WTC11 (cell line): ENCODE results near the gene TMEM117. TPM values are rescaled to one million over a fixed set of nuclear protein-coding genes. Genes with fewer than 3 reads are reported as not detected.

ENCODE experiments used
- ATAC-seq: fragments of 200-7000 bp; cut with Tn5 transposase; 2 replicates; pipeline ENCODE4 v1.10.0; 2021; ENCODE audit warnings: mild to moderate bottlenecking, moderate library complexity
- CTCF ChIA-PET: fragments of 300-600 bp; sonication (Branson Sonifier 250); formaldehyde crosslinking; loops from one replicate; lab custom pipeline; 2021; ENCODE audit warnings: antibody characterized with exemption; lab: Charles Lee
- POLR2A ChIA-PET: fragments of 350-600 bp; sonication (Branson Sonifier 250); formaldehyde crosslinking; loops from one replicate; lab custom pipeline; 2021; ENCODE audit warnings: antibody characterized with exemption; lab: Charles Lee
- DNase-seq: peaks from one replicate; pipeline ENCODE4 v3.0.0; 2021; ENCODE audit warnings: low spot score
- H3K27ac Mint-ChIP-seq: 2 replicates; pipeline ENCODE4 v1.8.0; 2021; ENCODE audit warnings: mixed read lengths
- H3K27me3 Mint-ChIP-seq: 2 replicates; pipeline ENCODE4 v1.8.0; 2021; ENCODE audit warnings: low read depth, mild to moderate bottlenecking, moderate library complexity, mixed read lengths
- H3K36me3 Mint-ChIP-seq: 2 replicates; pipeline ENCODE4 v1.8.0; 2021; ENCODE audit warnings: mixed read lengths
- H3K4me1 Mint-ChIP-seq: 2 replicates; pipeline ENCODE4 v1.8.0; 2022; ENCODE audit warnings: mixed read lengths
- H3K4me3 Mint-ChIP-seq: 2 replicates; pipeline ENCODE4 v1.8.0; 2021; ENCODE audit warnings: mild to moderate bottlenecking, moderate library complexity, mixed read lengths
- H3K9me3 Mint-ChIP-seq: 2 replicates; pipeline ENCODE4 v1.8.0; 2021; ENCODE audit warnings: mixed read lengths
- AR ChIP-seq: fragments of 250-450 bp; sonication (Bioruptor Pico); IDR thresholded peaks from 2 replicates; pipeline ENCODE4 v1.9.0; 2021; ENCODE audit warnings: mild to moderate bottlenecking
- ATF1 ChIP-seq: sonication (generic); formaldehyde crosslinking; IDR thresholded peaks from 2 replicates; pipeline ENCODE4 v1.8.1; 2023; ENCODE audit warnings: mild to moderate bottlenecking, moderate library complexity, missing genetic modification reagents
- FOXK1 ChIP-seq: sonication (generic); formaldehyde crosslinking; IDR thresholded peaks from 2 replicates; pipeline ENCODE4 v1.8.0; 2022; ENCODE audit warnings: mild to moderate bottlenecking, moderate library complexity, missing genetic modification reagents
- JAZF1 ChIP-seq: fragments of 250-450 bp; sonication (Bioruptor Pico); IDR thresholded peaks from 2 replicates; pipeline ENCODE4 v1.9.0; 2021; ENCODE audit warnings: moderate library complexity, mild to moderate bottlenecking, inconsistent platforms
- KAT7 ChIP-seq: sonication (generic); formaldehyde crosslinking; IDR thresholded peaks from 2 replicates; pipeline ENCODE4 v1.8.1; 2023; ENCODE audit warnings: missing genetic modification reagents, mild to moderate bottlenecking, borderline replicate concordance
- MAX ChIP-seq: sonication (generic); formaldehyde crosslinking; IDR thresholded peaks from 2 replicates; pipeline ENCODE4 v1.8.0; 2022; ENCODE audit warnings: mild to moderate bottlenecking, missing genetic modification reagents
- MXD4 ChIP-seq: fragments of 250-450 bp; sonication (Bioruptor Pico); IDR thresholded peaks from 2 replicates; pipeline ENCODE4 v1.8.0; 2021; ENCODE audit warnings: mild to moderate bottlenecking, moderate library complexity, borderline replicate concordance
- NFATC4 ChIP-seq: fragments of 250-450 bp; sonication (Bioruptor Pico); IDR thresholded peaks from 2 replicates; pipeline ENCODE4 v1.9.0; 2021; ENCODE audit warnings: mild to moderate bottlenecking
- TCF7 ChIP-seq: sonication (generic); formaldehyde crosslinking; IDR thresholded peaks from 2 replicates; pipeline ENCODE4 v1.8.0; 2022; ENCODE audit warnings: mild to moderate bottlenecking, low read depth, missing genetic modification reagents, moderate library complexity
- TP53 ChIP-seq: sonication (generic); formaldehyde crosslinking; IDR thresholded peaks from 2 replicates; pipeline ENCODE4 v1.8.1; 2023; ENCODE audit warnings: mild to moderate bottlenecking, missing genetic modification reagents
- ZNF219 ChIP-seq: sonication (generic); formaldehyde crosslinking; IDR thresholded peaks from 2 replicates; pipeline ENCODE4 v1.8.0; 2023; ENCODE audit warnings: missing genetic modification reagents, mild to moderate bottlenecking, borderline replicate concordance
- ZNF671 ChIP-seq: fragments of 250-450 bp; sonication (Bioruptor Pico); IDR thresholded peaks from 2 replicates; pipeline ENCODE4 v1.8.0; 2021; ENCODE audit warnings: mild to moderate bottlenecking
- total RNA-seq: library from RNA; stranded (reverse); gene quantifications from 3 replicates; pipeline ENCODE4 v1.2.3, GENCODE V29; 2021
- TF ChIP-seq, protein P1 (sequence below): fragments of 250-450 bp; sonication (Bioruptor Pico); IDR thresholded peaks from 2 replicates; pipeline ENCODE4 v1.9.0; 2021; ENCODE audit warnings: mild to moderate bottlenecking, borderline replicate concordance
- TF ChIP-seq, protein P2 (sequence below): sonication (generic); formaldehyde crosslinking; IDR thresholded peaks from 2 replicates; pipeline ENCODE4 v1.8.1; 2023; ENCODE audit warnings: mild to moderate bottlenecking, moderate library complexity, missing genetic modification reagents
- TF ChIP-seq, protein P3 (sequence below): fragments of 200-600 bp; IDR thresholded peaks from 2 replicates; pipeline ENCODE4 v1.8.0; 2022; ENCODE audit warnings: antibody characterized with exemption
- TF ChIP-seq, protein P4 (sequence below): sonication (generic); formaldehyde crosslinking; IDR thresholded peaks from 2 replicates; pipeline ENCODE4 v1.8.1; 2022; ENCODE audit warnings: low read depth, mild to moderate bottlenecking, moderate library complexity, missing genetic modification reagents, borderline replicate concordance
- TF ChIP-seq, protein P5 (sequence below): fragments of 250-450 bp; sonication (Bioruptor Pico); IDR thresholded peaks from 2 replicates; pipeline ENCODE4 v1.9.0; 2021; ENCODE audit warnings: moderate library complexity, mild to moderate bottlenecking, inconsistent platforms, borderline replicate concordance

Gene TMEM117
- total RNA-seq, 1 experiment from 2014 or later: 1.5 TPM

- TF ChIP-seq, protein P1, sequence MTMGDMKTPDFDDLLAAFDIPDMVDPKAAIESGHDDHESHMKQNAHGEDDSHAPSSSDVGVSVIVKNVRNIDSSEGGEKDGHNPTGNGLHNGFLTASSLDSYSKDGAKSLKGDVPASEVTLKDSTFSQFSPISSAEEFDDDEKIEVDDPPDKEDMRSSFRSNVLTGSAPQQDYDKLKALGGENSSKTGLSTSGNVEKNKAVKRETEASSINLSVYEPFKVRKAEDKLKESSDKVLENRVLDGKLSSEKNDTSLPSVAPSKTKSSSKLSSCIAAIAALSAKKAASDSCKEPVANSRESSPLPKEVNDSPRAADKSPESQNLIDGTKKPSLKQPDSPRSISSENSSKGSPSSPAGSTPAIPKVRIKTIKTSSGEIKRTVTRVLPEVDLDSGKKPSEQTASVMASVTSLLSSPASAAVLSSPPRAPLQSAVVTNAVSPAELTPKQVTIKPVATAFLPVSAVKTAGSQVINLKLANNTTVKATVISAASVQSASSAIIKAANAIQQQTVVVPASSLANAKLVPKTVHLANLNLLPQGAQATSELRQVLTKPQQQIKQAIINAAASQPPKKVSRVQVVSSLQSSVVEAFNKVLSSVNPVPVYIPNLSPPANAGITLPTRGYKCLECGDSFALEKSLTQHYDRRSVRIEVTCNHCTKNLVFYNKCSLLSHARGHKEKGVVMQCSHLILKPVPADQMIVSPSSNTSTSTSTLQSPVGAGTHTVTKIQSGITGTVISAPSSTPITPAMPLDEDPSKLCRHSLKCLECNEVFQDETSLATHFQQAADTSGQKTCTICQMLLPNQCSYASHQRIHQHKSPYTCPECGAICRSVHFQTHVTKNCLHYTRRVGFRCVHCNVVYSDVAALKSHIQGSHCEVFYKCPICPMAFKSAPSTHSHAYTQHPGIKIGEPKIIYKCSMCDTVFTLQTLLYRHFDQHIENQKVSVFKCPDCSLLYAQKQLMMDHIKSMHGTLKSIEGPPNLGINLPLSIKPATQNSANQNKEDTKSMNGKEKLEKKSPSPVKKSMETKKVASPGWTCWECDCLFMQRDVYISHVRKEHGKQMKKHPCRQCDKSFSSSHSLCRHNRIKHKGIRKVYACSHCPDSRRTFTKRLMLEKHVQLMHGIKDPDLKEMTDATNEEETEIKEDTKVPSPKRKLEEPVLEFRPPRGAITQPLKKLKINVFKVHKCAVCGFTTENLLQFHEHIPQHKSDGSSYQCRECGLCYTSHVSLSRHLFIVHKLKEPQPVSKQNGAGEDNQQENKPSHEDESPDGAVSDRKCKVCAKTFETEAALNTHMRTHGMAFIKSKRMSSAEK (CRISPR knock-in tag): no peak
- TF ChIP-seq AR (CRISPR knock-in tag) (no peak), NFATC4 (CRISPR knock-in tag) (no peak), TCF7 (no peak), ATF1 (no peak), MAX (no peak), MXD4 (CRISPR knock-in tag) (no peak), ZNF671 (CRISPR knock-in tag) (no peak)
- TF ChIP-seq, protein P2, sequence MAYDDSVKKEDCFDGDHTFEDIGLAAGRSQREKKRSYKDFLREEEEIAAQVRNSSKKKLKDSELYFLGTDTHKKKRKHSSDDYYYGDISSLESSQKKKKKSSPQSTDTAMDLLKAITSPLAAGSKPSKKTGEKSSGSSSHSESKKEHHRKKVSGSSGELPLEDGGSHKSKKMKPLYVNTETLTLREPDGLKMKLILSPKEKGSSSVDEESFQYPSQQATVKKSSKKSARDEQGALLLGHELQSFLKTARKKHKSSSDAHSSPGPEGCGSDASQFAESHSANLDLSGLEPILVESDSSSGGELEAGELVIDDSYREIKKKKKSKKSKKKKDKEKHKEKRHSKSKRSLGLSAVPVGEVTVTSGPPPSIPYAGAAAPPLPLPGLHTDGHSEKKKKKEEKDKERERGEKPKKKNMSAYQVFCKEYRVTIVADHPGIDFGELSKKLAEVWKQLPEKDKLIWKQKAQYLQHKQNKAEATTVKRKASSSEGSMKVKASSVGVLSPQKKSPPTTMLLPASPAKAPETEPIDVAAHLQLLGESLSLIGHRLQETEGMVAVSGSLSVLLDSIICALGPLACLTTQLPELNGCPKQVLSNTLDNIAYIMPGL (CRISPR knock-in tag): no peak
Observed at GRCh38 chr12:43964033-43964432, 128.2 kb downstream of the TMEM117 start (continued).

GRCh38 chr12:43964961-43965360 is 129.1 kb downstream of the TMEM117 start:
- TF ChIP-seq KAT7 (CRISPR knock-in tag) (no peak), FOXK1 (CRISPR knock-in tag) (no peak), JAZF1 (CRISPR knock-in tag) (no peak), TP53 (CRISPR knock-in tag) (no peak), MAX (no peak), ZNF219 (no peak), AR (CRISPR knock-in tag) (no peak)
- TF ChIP-seq, protein P3, sequence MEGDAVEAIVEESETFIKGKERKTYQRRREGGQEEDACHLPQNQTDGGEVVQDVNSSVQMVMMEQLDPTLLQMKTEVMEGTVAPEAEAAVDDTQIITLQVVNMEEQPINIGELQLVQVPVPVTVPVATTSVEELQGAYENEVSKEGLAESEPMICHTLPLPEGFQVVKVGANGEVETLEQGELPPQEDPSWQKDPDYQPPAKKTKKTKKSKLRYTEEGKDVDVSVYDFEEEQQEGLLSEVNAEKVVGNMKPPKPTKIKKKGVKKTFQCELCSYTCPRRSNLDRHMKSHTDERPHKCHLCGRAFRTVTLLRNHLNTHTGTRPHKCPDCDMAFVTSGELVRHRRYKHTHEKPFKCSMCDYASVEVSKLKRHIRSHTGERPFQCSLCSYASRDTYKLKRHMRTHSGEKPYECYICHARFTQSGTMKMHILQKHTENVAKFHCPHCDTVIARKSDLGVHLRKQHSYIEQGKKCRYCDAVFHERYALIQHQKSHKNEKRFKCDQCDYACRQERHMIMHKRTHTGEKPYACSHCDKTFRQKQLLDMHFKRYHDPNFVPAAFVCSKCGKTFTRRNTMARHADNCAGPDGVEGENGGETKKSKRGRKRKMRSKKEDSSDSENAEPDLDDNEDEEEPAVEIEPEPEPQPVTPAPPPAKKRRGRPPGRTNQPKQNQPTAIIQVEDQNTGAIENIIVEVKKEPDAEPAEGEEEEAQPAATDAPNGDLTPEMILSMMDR: no peak
- TF ChIP-seq, protein P4, sequence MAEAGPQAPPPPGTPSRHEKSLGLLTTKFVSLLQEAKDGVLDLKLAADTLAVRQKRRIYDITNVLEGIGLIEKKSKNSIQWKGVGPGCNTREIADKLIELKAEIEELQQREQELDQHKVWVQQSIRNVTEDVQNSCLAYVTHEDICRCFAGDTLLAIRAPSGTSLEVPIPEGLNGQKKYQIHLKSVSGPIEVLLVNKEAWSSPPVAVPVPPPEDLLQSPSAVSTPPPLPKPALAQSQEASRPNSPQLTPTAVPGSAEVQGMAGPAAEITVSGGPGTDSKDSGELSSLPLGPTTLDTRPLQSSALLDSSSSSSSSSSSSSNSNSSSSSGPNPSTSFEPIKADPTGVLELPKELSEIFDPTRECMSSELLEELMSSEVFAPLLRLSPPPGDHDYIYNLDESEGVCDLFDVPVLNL (CRISPR knock-in tag): no peak
- TF ChIP-seq, protein P5, sequence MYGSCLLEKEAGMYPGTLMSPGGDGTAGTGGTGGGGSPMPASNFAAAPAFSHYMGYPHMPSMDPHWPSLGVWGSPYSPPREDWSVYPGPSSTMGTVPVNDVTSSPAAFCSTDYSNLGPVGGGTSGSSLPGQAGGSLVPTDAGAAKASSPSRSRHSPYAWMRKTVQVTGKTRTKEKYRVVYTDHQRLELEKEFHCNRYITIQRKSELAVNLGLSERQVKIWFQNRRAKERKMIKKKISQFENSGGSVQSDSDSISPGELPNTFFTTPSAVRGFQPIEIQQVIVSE: no peak
- TF ChIP-seq, all 79 proteins: peak for 0
- DNase-seq (no peak), ATAC-seq (no peak)
- CTCF ChIA-PET: no interaction called here
- no peak overlapping the region for H3K27ac Mint-ChIP-seq
- H3K4me3 Mint-ChIP-seq: no peak overlapping the region
- H3K36me3 Mint-ChIP-seq: no peaks in the 10 kb centered on the region
- POLR2A ChIA-PET: no interaction called here
- peaks cover 5% of the 10 kb centered on the region for H3K4me1 Mint-ChIP-seq
- no peaks in the 10 kb centered on the region for H3K27me3 Mint-ChIP-seq
- peaks cover 9% of the 10 kb centered on the region for H3K9me3 Mint-ChIP-seq
